GM18507 (cell line): ENCODE data around the gene GATA5.

Experiments used
- DNase-seq: peaks from one replicate; pipeline ENCODE4 v3.0.0; 2011; ENCODE audit warnings: low read depth; ENCODE audit not compliant: insufficient read length; ENCODE audit errors: extremely low spot score
- FAIRE-seq: peaks from 2 replicates; lab custom pipeline; 2011; peaks lifted over from hg19 to GRCh38; lab: Jason Lieb, UNC

The GATA5 gene

GRCh38 chr20:62489932-62490263 lies 14.1 kb upstream of the GATA5 start:
- DNase-seq (no peak), FAIRE-seq (no peak)

GRCh38 chr20:62489186-62489931 lies 13.6 kb upstream of the GATA5 start:
- DNase-seq: no peak
- FAIRE-seq: no peak

GRCh38 chr20:62488470-62488869 lies 12.7 kb upstream of the GATA5 start:
- no peak for DNase-seq
- FAIRE-seq: no peak

GRCh38 chr20:62487561-62488354 lies 12.0 kb upstream of the GATA5 start:
- FAIRE-seq (no peak), DNase-seq (no peak)

GRCh38 chr20:62487118-62487517 lies 11.3 kb upstream of the GATA5 start:
- FAIRE-seq (no peak), DNase-seq (no peak)

GRCh38 chr20:62486484-62486883 lies 10.7 kb upstream of the GATA5 start:
- no peak for DNase-seq
- FAIRE-seq: no peak

GRCh38 chr20:62485701-62486089 lies 9.9 kb upstream of the GATA5 start:
- FAIRE-seq (no peak), DNase-seq (no peak)

GRCh38 chr20:62485062-62485700 lies 9.4 kb upstream of the GATA5 start:
- no peak for FAIRE-seq
- no peak for DNase-seq

GRCh38 chr20:62484478-62484877 lies 8.7 kb upstream of the GATA5 start:
- no peak for FAIRE-seq
- DNase-seq: no peak

GRCh38 chr20:62483613-62484458 lies 8.0 kb upstream of the GATA5 start:
- DNase-seq (no peak), FAIRE-seq (no peak)

- FAIRE-seq (no peak), DNase-seq (no peak)
Measured at GRCh38 chr20:62482974-62483373, 7.2 kb upstream of the GATA5 start.

GRCh38 chr20:62482146-62482809 lies 6.5 kb upstream of the GATA5 start:
- no peak for FAIRE-seq
- no peak for DNase-seq

- no peak for DNase-seq
- FAIRE-seq: no peak
Measured at GRCh38 chr20:62481425-62482145, 5.8 kb upstream of the GATA5 start.

- DNase-seq (no peak), FAIRE-seq (no peak)
Measured at GRCh38 chr20:62480318-62480717, 4.5 kb upstream of the GATA5 start.

GRCh38 chr20:62479656-62480055 lies 3.9 kb upstream of the GATA5 start:
- no peak for FAIRE-seq
- no peak for DNase-seq

- no peak for FAIRE-seq
- DNase-seq: no peak
Measured at GRCh38 chr20:62479156-62479555, 3.4 kb upstream of the GATA5 start.

GRCh38 chr20:62477669-62478455 lies 2.1 kb upstream of the GATA5 start:
- no peak for FAIRE-seq
- DNase-seq: no peak
